MM.1S (cell line): ENCODE results near the gene TXK.

Experiments used
- CTCF ChIP-seq: fragments of 300-600 bp; sonication (generic); IDR thresholded peaks from 2 replicates; pipeline ENCODE4 v1.5.1; 2016; ENCODE audit warnings: antibody characterized with exemption, low read length, mixed read lengths
- EZH2 ChIP-seq: fragments of 300-600 bp; sonication (generic); optimal IDR thresholded peaks from 2 replicates; pipeline ENCODE3; 2017; ENCODE audit warnings: low read depth, mild to moderate bottlenecking, antibody characterized with exemption, low read length, mixed read lengths
- EZH2phosphoT487 ChIP-seq: fragments of 300-600 bp; sonication (generic); IDR thresholded peaks from 2 replicates; pipeline ENCODE4 v1.6.1; 2018; ENCODE audit warnings: antibody characterized with exemption, low read length

- TF ChIP-seq EZH2 (no peak), CTCF (peak; percentile 46), EZH2phosphoT487 (no peak)
These were observed 7.0 kb upstream of the TXK start for GRCh38 chr4:48141048-48141447.
